Breast epithelium (tissue), 4 donors: ENCODE data around the gene KRTAP5-4. TPM values are rescaled to one million over a fixed set of nuclear protein-coding genes. Genes with fewer than 3 reads are reported as not detected.
"Not testable (repeated sequence)": the region's sequence is repeated elsewhere in the genome, so short reads cannot be mapped to it uniquely, and the experiment has no call there.

Experiments used
- DNase-seq, 2 donors: peaks; one replicate each; pipeline ENCODE4 v3.0.0-alpha.2; 2019; ENCODE audit warnings: low spot score in 2 of 2
- H3K27ac ChIP-seq, 2 donors: fragments of 200-600 bp; sonication (generic) in 1 of 2; one replicate each; pipeline ENCODE4 v1.5.1; 2016 to 2019; ENCODE audit warnings: mild to moderate bottlenecking in 1 of 2
- H3K27me3 ChIP-seq, 2 donors: fragments of 200-600 bp; sonication (generic) in 1 of 2; one replicate each; pipeline versions ENCODE4 v1.5.1 to v1.6.0; 2017 to 2019; ENCODE audit warnings: control low read depth in 1 of 2, mild to moderate bottlenecking in 1 of 2
- H3K36me3 ChIP-seq: fragments of 200-600 bp; one replicate; pipeline ENCODE4 v1.5.1; 2019
- H3K4me1 ChIP-seq, 2 donors: fragments of 200-600 bp; sonication (generic); one replicate each; pipeline ENCODE4 v1.5.1; 2016 to 2019; ENCODE audit warnings: control low read depth in 1 of 2
- H3K4me3 ChIP-seq, 3 donors: fragments of 200-600 bp; sonication (generic); 1 replicate in 2 of 3; 2 replicates in 1 of 3; pipeline ENCODE4 v1.5.1; 2016 to 2019; ENCODE audit warnings: mild to moderate bottlenecking in 3 of 3, moderate library complexity in 2 of 3
- H3K9me3 ChIP-seq, 2 donors: fragments of 200-600 bp; sonication (generic) in 1 of 2; one replicate each; pipeline ENCODE4 v1.5.1; 2016 to 2019; ENCODE audit warnings: control low read depth in 1 of 2
- POLR2A ChIP-seq: fragments of 450-650 bp; IDR thresholded peaks from one replicate; pipeline ENCODE4 v1.6.1; 2016; ENCODE audit warnings: antibody characterized with exemption, mild to moderate bottlenecking, moderate library complexity
- POLR2AphosphoS5 ChIP-seq, 3 donors: sonication (generic); formaldehyde crosslinking; IDR thresholded peaks; one replicate each; pipeline ENCODE4 v1.6.1; 2017; ENCODE audit warnings: antibody characterized with exemption in 3 of 3
- intact Hi-C: fragments of 100-400 bp; cut with DNase I; formaldehyde crosslinking; loops from one replicate; pipeline ENCODE4 v1.15.1; 2023; ENCODE audit warnings: low total_unique reads
- total RNA-seq, 3 donors: library from RNA; depleted of rRNA; stranded (reverse); fragments of >200 nt; gene quantifications; one replicate each; pipeline ENCODE4 v1.1.0, GENCODE V29; 2016
- TF ChIP-seq, protein P1 (sequence below), 3 donors: fragments of 450-650 bp; IDR thresholded peaks; one replicate each; pipeline ENCODE4 v1.5.1; 2016 to 2017; ENCODE audit warnings: antibody characterized with exemption in 3 of 3, mild to moderate bottlenecking in 3 of 3, moderate library complexity in 3 of 3

The KRTAP5-4 gene
- total RNA-seq, 3 donors from 2014 or later, result not detected

DNA sequence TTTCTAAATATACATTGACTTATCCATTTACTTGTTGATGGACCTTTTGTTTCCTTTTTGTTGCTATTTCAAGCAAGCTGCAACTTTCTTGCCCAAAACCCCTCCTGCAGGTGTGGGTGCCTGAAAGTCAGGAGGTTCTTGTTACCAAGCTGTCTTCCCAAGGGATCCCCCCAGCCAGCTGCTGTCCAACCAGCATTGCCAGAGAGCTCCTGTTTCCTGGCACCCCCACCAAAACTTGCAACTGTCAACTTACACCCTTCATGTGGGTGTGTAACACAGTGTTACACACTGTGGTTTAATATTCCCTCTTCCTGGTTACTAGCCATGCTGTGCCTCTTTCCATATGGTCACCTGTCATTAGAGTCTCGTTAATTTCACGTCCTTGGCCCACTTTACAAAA lies 35.2 kb downstream of the KRTAP5-4 start:
- intact Hi-C loops, result no loop called here
- Histone ChIP-seq H3K36me3 (no peaks in the 10 kb centered on the region), H3K9me3 (no peaks in the 10 kb centered on the region), H3K27me3 (no peaks in the 10 kb centered on the region), H3K4me1 (no peaks in the 10 kb centered on the region), H3K27ac (no peak overlapping the region), H3K4me3 (no peak overlapping the region)
- TF ChIP-seq POLR2AphosphoS5 (IDR thresholded peaks at IDR 0.05) (no peak), POLR2A (no peak)
- TF ChIP-seq, protein P1, sequence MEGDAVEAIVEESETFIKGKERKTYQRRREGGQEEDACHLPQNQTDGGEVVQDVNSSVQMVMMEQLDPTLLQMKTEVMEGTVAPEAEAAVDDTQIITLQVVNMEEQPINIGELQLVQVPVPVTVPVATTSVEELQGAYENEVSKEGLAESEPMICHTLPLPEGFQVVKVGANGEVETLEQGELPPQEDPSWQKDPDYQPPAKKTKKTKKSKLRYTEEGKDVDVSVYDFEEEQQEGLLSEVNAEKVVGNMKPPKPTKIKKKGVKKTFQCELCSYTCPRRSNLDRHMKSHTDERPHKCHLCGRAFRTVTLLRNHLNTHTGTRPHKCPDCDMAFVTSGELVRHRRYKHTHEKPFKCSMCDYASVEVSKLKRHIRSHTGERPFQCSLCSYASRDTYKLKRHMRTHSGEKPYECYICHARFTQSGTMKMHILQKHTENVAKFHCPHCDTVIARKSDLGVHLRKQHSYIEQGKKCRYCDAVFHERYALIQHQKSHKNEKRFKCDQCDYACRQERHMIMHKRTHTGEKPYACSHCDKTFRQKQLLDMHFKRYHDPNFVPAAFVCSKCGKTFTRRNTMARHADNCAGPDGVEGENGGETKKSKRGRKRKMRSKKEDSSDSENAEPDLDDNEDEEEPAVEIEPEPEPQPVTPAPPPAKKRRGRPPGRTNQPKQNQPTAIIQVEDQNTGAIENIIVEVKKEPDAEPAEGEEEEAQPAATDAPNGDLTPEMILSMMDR (IDR thresholded peaks at IDR 0.05), result no peak
- DNase-seq, result no peak

DNA sequence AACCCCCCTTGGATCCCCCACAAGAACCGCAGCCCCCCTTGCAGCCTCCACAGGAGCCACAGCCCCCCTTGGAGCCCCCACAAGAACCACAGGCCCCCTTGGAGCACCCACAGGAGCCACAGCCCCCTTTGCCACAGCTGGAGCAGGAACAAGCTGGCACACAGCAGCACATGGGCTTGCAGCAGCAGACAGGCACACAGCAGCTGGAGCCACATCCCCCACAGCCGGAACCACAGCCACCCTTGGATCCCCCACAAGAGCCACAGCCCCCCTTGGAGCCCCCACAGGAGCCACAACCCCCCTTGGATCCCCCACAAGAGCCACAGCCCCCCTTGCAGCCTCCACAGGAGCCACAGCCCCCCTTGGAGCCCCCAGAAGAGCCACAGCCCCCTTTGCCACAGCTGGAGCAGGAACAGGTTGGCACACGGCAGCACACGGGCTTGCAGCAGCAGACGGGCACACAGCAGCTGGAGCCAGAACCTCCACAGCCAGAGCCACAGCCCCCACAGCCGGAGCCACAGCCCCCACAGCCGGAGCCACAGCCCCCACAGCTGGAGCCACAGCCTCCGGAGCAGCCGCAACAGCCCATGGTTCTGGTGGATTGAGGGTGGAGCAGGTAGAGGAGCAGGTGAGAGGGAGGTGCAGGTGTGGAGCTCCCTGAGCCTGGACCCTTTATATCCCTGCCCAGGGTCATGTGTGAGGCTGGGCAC lies 37.1 kb downstream of the KRTAP5-4 start, which contains the start of gene KRTAP5-1:
Gene KRTAP5-1, minus strand, starts transcription at position 623 of the 710 bp plus-strand sequence. Its CDS starts 34 bp downstream, at position 589.
- not testable (repeated sequence) for DNase-seq, H3K27ac ChIP-seq, H3K27me3 ChIP-seq, H3K36me3 ChIP-seq, H3K9me3 ChIP-seq, H3K4me3 ChIP-seq, H3K4me1 ChIP-seq
- intact Hi-C loops, result loop anchor here (1.0 kb wide), 1 partner anchor 328 kb away; no protein-coding TSS in a partner anchor

DNA sequence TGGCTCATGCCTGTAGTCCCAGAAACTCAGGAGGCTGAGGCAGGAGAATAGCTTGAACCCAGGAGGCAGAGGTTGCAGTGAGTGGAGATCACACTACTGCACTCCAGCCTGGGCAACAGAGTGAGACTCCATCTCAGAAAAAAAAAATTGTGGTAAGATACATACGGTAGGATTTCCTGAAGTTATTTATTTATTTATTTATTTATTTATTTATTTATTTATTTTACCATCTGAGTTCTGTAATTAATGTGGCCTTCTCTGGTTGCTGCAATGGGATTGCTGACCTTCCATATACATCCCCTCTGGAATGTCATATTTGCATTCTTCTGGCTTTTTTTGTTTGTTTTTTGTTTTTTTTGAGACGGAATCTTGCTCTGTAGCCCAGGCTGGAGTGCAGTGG lies 39.0 kb downstream of the KRTAP5-4 start:
- H3K4me1 ChIP-seq, H3K27me3 ChIP-seq, H3K36me3 ChIP-seq, intact Hi-C loops, H3K27ac ChIP-seq, H3K4me3 ChIP-seq, H3K9me3 ChIP-seq, DNase-seq: not testable (repeated sequence)

DNA sequence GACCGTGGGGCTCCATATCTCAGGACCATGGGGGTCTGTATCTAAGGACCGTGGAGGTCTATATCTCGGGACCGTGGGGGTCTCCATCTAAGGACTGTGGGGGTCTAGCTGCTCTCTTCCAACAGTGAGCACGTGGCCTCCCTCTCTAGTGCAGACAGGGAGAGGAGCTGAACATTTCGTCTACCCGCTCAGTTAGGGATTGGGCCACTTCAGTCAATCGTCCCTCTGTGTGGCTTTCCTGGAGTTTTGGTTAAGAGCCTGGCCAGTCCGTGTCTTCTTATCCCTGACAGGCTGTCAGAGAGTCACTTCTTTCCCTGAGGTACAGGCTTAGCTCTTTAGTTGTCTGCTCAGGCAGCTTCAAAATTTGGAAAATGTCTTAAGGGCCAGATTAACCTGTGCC lies 40.0 kb downstream of the KRTAP5-4 start:
- Histone ChIP-seq H3K4me1 (no peaks in the 10 kb centered on the region), H3K36me3 (no peaks in the 10 kb centered on the region), H3K4me3 (no peak overlapping the region), H3K27me3 (no peaks in the 10 kb centered on the region), H3K27ac (no peak overlapping the region), H3K9me3 (peaks cover 0 to 9% of the 10 kb centered on the region in 2 donors)
- TF ChIP-seq POLR2A, result no peak
- TF ChIP-seq, protein P1 (IDR thresholded peaks at IDR 0.05), result no peak
- intact Hi-C loops, result no loop called here
- DNase-seq, result no peak

DNA sequence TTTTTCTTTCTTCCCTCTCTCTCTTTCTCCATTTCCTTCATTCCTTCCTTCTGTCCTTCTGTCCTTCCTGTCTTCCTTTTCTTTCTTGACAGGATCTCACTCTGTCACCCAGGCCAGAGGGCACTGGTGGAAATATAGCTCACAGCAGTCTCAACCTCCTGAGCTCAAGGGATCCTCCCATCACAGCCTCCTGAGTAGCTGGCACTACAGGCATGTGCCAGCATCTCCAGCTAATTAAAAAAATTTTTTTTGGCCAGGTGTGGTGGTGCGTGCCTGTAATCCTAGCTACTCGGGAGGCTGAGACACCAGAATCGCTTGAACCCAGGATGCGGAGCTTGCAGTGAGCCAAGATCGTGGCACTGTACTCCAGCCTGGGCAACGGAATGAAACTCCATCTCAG lies 45.1 kb downstream of the KRTAP5-4 start:
- peaks cover 0 to 15% of the 10 kb centered on the region in 2 donors for H3K27me3 ChIP-seq
- H3K4me1 ChIP-seq, result peaks cover 0 to 7% of the 10 kb centered on the region in 2 donors
- TF ChIP-seq POLR2A, result no peak
- TF ChIP-seq, protein P1 (IDR thresholded peaks at IDR 0.05), result no peak
- H3K9me3 ChIP-seq, result peaks cover 0 to 9% of the 10 kb centered on the region in 2 donors
- intact Hi-C loops, result no loop called here
- H3K4me3 ChIP-seq, result no peak overlapping the region
- DNase-seq, result no peak
- H3K36me3 ChIP-seq, result no peaks in the 10 kb centered on the region
- no peak overlapping the region for H3K27ac ChIP-seq

DNA sequence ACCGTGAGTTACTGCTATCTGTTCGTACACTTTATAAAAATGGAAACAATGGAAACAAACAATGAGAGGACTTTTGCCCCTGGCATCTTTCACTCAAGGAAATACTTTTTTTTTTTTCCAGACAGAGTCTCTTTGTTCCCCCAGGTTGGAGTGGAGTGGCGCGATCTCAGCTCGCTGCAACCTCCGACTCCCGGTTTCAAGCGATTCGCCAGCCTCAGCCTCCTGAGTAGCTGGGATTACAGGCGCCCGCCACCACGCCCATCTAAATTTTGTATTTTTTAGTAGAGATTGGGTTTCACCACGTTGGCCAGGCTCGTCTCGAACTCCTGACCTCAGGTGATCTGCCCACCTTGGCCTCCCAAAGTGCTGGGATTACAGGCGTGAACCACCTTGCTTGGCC lies 46.2 kb downstream of the KRTAP5-4 start:
- intact Hi-C loops, H3K4me1 ChIP-seq, DNase-seq, H3K4me3 ChIP-seq, H3K27ac ChIP-seq, H3K36me3 ChIP-seq, H3K9me3 ChIP-seq: not testable (repeated sequence)
- H3K27me3 ChIP-seq, result peaks cover 0 to 15% of the 10 kb centered on the region in 2 donors

DNA sequence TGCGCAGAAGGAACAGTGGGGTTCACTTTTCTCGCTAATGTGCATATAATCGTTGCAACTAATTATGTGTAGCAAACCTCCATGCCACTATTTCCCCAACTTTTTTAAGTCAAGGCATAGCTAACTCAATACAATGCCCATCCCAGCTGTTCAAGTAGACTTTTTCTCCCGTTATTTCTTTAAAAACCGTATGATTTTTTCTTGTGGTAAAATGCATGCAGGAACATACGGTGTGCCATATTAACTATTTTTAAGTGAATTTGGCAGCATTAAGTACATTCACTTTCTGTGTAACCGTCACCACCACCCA lies 47.0 kb downstream of the KRTAP5-4 start:
- intact Hi-C loops, result no loop called here
- Histone ChIP-seq H3K4me3 (peak overlapping the region in 2 of 3 donors; percentile 60 to 77), H3K27ac (peak overlapping the region in 1 of 2 donors; percentile 92), H3K9me3 (peaks cover 0 to 9% of the 10 kb centered on the region in 2 donors), H3K27me3 (peaks cover 0 to 15% of the 10 kb centered on the region in 2 donors), H3K4me1 (peaks cover 0 to 7% of the 10 kb centered on the region in 2 donors), H3K36me3 (no peaks in the 10 kb centered on the region)
- DNase-seq, result no peak
- TF ChIP-seq POLR2AphosphoS5 (IDR thresholded peaks at IDR 0.05) (no peak), POLR2A (no peak)
- TF ChIP-seq, protein P1 (IDR thresholded peaks at IDR 0.05), result peak in 2 of 3 donors; percentile 23 to 44
